Measurements from ENCODE around the gene HSD17B2. TPM values are rescaled to one million over a fixed set of nuclear protein-coding genes. Genes with fewer than 3 reads are reported as not detected.

Gene HSD17B2
- total and polyA plus RNA-seq, 4 donors, result 47.7 to 126 (median 103) TPM

GRCh38 chr16:82061861-82062525, 26.9 kb downstream of the HSD17B2 start:
- peak; percentile 62 for TF ChIP-seq CTCF (IDR thresholded peaks at IDR 0.05; ENCODE audit: low read depth, low read length, missing input control)
- no peak for TF ChIP-seq REST (IDR thresholded peaks at IDR 0.05)
- no peak for TF ChIP-seq TAF1 (conservative IDR thresholded peaks at IDR 0.05)
- TF ChIP-seq FOXA1 (IDR thresholded peaks at IDR 0.05), result no peak
- TF ChIP-seq HNF4G (IDR thresholded peaks at IDR 0.05), result no peak
- TF ChIP-seq HNF4A (conservative IDR thresholded peaks at IDR 0.05), result peak; percentile 14 to 22
- TF ChIP-seq, protein P1, sequence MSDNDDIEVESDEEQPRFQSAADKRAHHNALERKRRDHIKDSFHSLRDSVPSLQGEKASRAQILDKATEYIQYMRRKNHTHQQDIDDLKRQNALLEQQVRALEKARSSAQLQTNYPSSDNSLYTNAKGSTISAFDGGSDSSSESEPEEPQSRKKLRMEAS (IDR thresholded peaks at IDR 0.05), result no peak
- peak; percentile 33 for TF ChIP-seq SP1 (IDR thresholded peaks at IDR 0.05)
- peak; percentile 15 for TF ChIP-seq YY1 (IDR thresholded peaks at IDR 0.05)
- TF ChIP-seq NR2F2 (IDR thresholded peaks at IDR 0.05), result no peak
- TF ChIP-seq ZBTB33 (IDR thresholded peaks at IDR 0.05), result no peak
- no peak for TF ChIP-seq GABPA (IDR thresholded peaks at IDR 0.05 in 1 of 2, conservative IDR thresholded peaks at IDR 0.05 in 1 of 2)
- TF ChIP-seq RXRA (IDR thresholded peaks at IDR 0.05), result peak; percentile 21 to 22
- TF ChIP-seq RAD21 (IDR thresholded peaks at IDR 0.05), result peak; percentile 73 to 78
- TF ChIP-seq JUND (IDR thresholded peaks at IDR 0.05), result peak; percentile 40 to 52
- TF ChIP-seq FOXA2 (IDR thresholded peaks at IDR 0.05), result no peak
- TF ChIP-seq EGR1 (IDR thresholded peaks at IDR 0.05; ENCODE audit: low read depth in 2 of 2), result peak in 1 of 2 donors; percentile 38
- TF ChIP-seq, protein P2, sequence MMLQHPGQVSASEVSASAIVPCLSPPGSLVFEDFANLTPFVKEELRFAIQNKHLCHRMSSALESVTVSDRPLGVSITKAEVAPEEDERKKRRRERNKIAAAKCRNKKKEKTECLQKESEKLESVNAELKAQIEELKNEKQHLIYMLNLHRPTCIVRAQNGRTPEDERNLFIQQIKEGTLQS (IDR thresholded peaks at IDR 0.05), result no peak
- Histone ChIP-seq H3K9me3 (ENCODE audit: control insufficient read depth in 4 of 4, low read length in 3 of 4) (no peaks in the 10 kb centered on the region), H3K9ac (ENCODE audit: low read depth in 1 of 2, low read length in 2 of 2) (peak overlapping the region in 1 of 2 donors; percentile 16), H3K36me3 (ENCODE audit: control insufficient read depth in 4 of 4, insufficient read depth in 3 of 4, low read depth in 1 of 4, low read length in 3 of 4) (peaks cover 0 to 2% (median 0%) of the 10 kb centered on the region in 4 donors), H3K27me3 (ENCODE audit: control insufficient read depth in 4 of 4, insufficient read depth in 4 of 4, low read length in 3 of 4) (no peaks in the 10 kb centered on the region), H3K27ac (ENCODE audit: low read depth in 1 of 2, low read length in 2 of 2) (peak overlapping the region; percentile 76 to 77), H3K4me3 (ENCODE audit: low read depth in 1 of 3, low read length in 3 of 3) (no peak overlapping the region), H3K4me1 (ENCODE audit: control insufficient read depth in 4 of 4, insufficient read depth in 4 of 4, low read length in 3 of 4) (peaks cover 17 to 66% (median 58%) of the 10 kb centered on the region in 4 donors)
- 18% methylated on average over 5 of the region's 5 CpGs for WGBS
- no peak for DNase-seq (ENCODE audit: low spot score)
